H1 (cell line): ENCODE measurements around the gene CCT6A. TPM values are rescaled to one million over a fixed set of nuclear protein-coding genes. Genes with fewer than 3 reads are reported as not detected.

ENCODE experiments used
- CTCF ChIA-PET: fragments of 300-600 bp; sonication (Branson Sonifier 250); formaldehyde crosslinking; loops from one replicate; lab custom pipeline; 2021; ENCODE audit not compliant: partially characterized antibody; lab: Charles Lee
- POLR2A ChIA-PET: fragments of 300-600 bp; sonication (Branson Sonifier 250); formaldehyde crosslinking; loops from one replicate; lab custom pipeline; 2021; ENCODE audit warnings: inconsistent platforms; ENCODE audit not compliant: partially characterized antibody; lab: Charles Lee
- DNase-seq, 2 experiments: peaks; one replicate each; pipeline versions ENCODE4 v3.0.0 to v3.0.0-alpha.2; 2010 to 2022; ENCODE audit warnings: low spot score in 2 of 2, low read depth in 1 of 2, mixed read lengths in 1 of 2
- FAIRE-seq: peaks from 2 replicates; lab custom pipeline; 2011; peaks lifted over from hg19 to GRCh38; lab: Jason Lieb, UNC
- H2AFZ ChIP-seq: 2 replicates; pipeline ENCODE4 v1.8.1; 2012; ENCODE audit warnings: low read length, inconsistent platforms
- H2AK5ac ChIP-seq: 2 replicates; pipeline ENCODE4 v1.6.1; 2013; ENCODE audit warnings: low read depth, low read length
- H2BK120ac ChIP-seq: replicated peaks from 2 replicates; pipeline ENCODE3; 2013; ENCODE audit warnings: low read depth, low read length, inconsistent platforms
- H2BK12ac ChIP-seq: 2 replicates; pipeline ENCODE4 v1.6.1; 2013; ENCODE audit warnings: low read depth, low read length
- H2BK15ac ChIP-seq: 2 replicates; pipeline ENCODE4 v1.6.1; 2013; ENCODE audit warnings: low read length
- H2BK20ac ChIP-seq: 2 replicates; pipeline ENCODE4 v1.6.1; 2013; ENCODE audit warnings: low read length
- H2BK5ac ChIP-seq: 2 replicates; pipeline ENCODE4 v1.6.1; 2013; ENCODE audit warnings: low read depth, low read length
- H3K14ac ChIP-seq: 2 replicates; pipeline ENCODE4 v1.6.1; 2013; ENCODE audit warnings: inconsistent platforms; ENCODE audit not compliant: insufficient read length
- H3K18ac ChIP-seq: 2 replicates; pipeline ENCODE4 v1.6.1; 2013; ENCODE audit warnings: low read length; ENCODE audit errors: extremely low read depth
- H3K23ac ChIP-seq: 2 replicates; pipeline ENCODE4 v1.6.1; 2013; ENCODE audit warnings: inconsistent platforms; ENCODE audit not compliant: insufficient read length
- H3K23me2 ChIP-seq: 2 replicates; pipeline ENCODE4 v1.6.1; 2013; ENCODE audit warnings: low read depth, low read length
- H3K27ac ChIP-seq: 2 replicates; pipeline ENCODE4 v1.6.1; 2011; ENCODE audit warnings: low read depth, low read length, inconsistent platforms
- H3K27me3 ChIP-seq, 4 experiments: replicated peaks in 1 of 4; 1 replicate in 1 of 4; 2 replicates in 3 of 4; pipeline versions ENCODE4 v1.6.1 to v1.8.1; 2011 to 2013; ENCODE audit warnings: low read length in 3 of 4, mild to moderate bottlenecking in 3 of 4, inconsistent platforms in 2 of 4, mixed read lengths in 2 of 4, moderate library complexity in 1 of 4; ENCODE audit not compliant: control insufficient read depth in 3 of 4, insufficient read depth in 3 of 4; ENCODE audit errors: extremely low read depth in 1 of 4
- H3K36me3 ChIP-seq, 4 experiments: 2 replicates each; pipeline versions ENCODE4 v1.6.1 to v1.8.1; 2011 to 2013; ENCODE audit warnings: mild to moderate bottlenecking in 4 of 4, low read length in 3 of 4, moderate library complexity in 2 of 4, control low read depth in 1 of 4, inconsistent platforms in 1 of 4; ENCODE audit not compliant: insufficient read depth in 4 of 4, control insufficient read depth in 2 of 4
- H3K4ac ChIP-seq: replicated peaks from 2 replicates; pipeline ENCODE3; 2013; ENCODE audit warnings: low read length, low read depth, mixed read lengths, inconsistent platforms; ENCODE audit not compliant: insufficient read length
- H3K4me1 ChIP-seq, 4 experiments: replicated peaks in 1 of 4; 1 replicate in 1 of 4; 2 replicates in 3 of 4; pipeline versions ENCODE4 v1.6.1 to v1.8.1; 2011 to 2013; ENCODE audit warnings: low read length in 3 of 4, inconsistent platforms in 2 of 4, mixed read lengths in 1 of 4; ENCODE audit not compliant: insufficient read depth in 4 of 4, control insufficient read depth in 3 of 4
- H3K4me2 ChIP-seq, 2 experiments: 2 replicates each; pipeline versions ENCODE4 v1.6.1 to v1.8.1; 2011 to 2013; ENCODE audit warnings: low read depth in 2 of 2, low read length in 2 of 2, control low read depth in 1 of 2, inconsistent platforms in 1 of 2, mild to moderate bottlenecking in 1 of 2; ENCODE audit not compliant: insufficient read depth in 1 of 2
- H3K4me3 ChIP-seq, 4 experiments: fragments of 200-600, 300-600 bp in 1 of 4; sonication (generic), shearing (Covaris generic), sonication (Bioruptor Twin) in 1 of 4; 2 replicates each; pipeline versions ENCODE4 v1.5.1 to v1.8.1; 2011 to 2016; ENCODE audit warnings: low read length in 4 of 4, low read depth in 3 of 4, control low read depth in 2 of 4, inconsistent platforms in 2 of 4, mild to moderate bottlenecking in 2 of 4, mixed read lengths in 1 of 4, moderate library complexity in 1 of 4; ENCODE audit not compliant: insufficient read depth in 2 of 4; ENCODE audit errors: extremely low read depth in 1 of 4
- H3K56ac ChIP-seq: replicated peaks from 2 replicates; pipeline ENCODE3; 2013; ENCODE audit warnings: low read depth, mild to moderate bottlenecking, mixed read lengths, low read length, inconsistent platforms; ENCODE audit not compliant: insufficient read length
- H3K79me1 ChIP-seq: 2 replicates; pipeline ENCODE4 v1.6.1; 2013; ENCODE audit warnings: low read depth, low read length, control low read depth
- H3K79me2 ChIP-seq, 2 experiments: 2 replicates each; pipeline versions ENCODE4 v1.6.1 to v1.8.1; 2012 to 2013; ENCODE audit warnings: low read length in 2 of 2, mild to moderate bottlenecking in 2 of 2, inconsistent platforms in 1 of 2; ENCODE audit not compliant: insufficient read depth in 2 of 2, control insufficient read depth in 1 of 2
- H3K9ac ChIP-seq, 4 experiments: replicated peaks in 1 of 4; 1 replicate in 1 of 4; 2 replicates in 3 of 4; pipeline versions ENCODE4 v1.6.1 to v1.8.1; 2011 to 2013; ENCODE audit warnings: low read depth in 3 of 4, low read length in 3 of 4, control low read depth in 2 of 4, mild to moderate bottlenecking in 2 of 4, moderate library complexity in 2 of 4, inconsistent platforms in 1 of 4; ENCODE audit errors: extremely low read depth in 1 of 4
- H3K9me3 ChIP-seq, 2 experiments: 2 replicates each; pipeline versions ENCODE4 v1.6.1 to v1.8.1; 2012 to 2013; ENCODE audit warnings: mild to moderate bottlenecking in 2 of 2, moderate library complexity in 2 of 2, control low read depth in 1 of 2, inconsistent platforms in 1 of 2, low read depth in 1 of 2, low read length in 1 of 2, mixed read lengths in 1 of 2; ENCODE audit not compliant: insufficient read depth in 2 of 2
- H4K20me1 ChIP-seq, 2 experiments: replicated peaks in 1 of 2; 2 replicates each; pipeline versions ENCODE3 to v1.8.1; 2011 to 2013; ENCODE audit warnings: inconsistent platforms in 2 of 2, low read length in 2 of 2, mild to moderate bottlenecking in 1 of 2; ENCODE audit not compliant: insufficient read depth in 2 of 2, control insufficient read depth in 1 of 2
- H4K5ac ChIP-seq: 2 replicates; pipeline ENCODE4 v1.6.1; 2013; ENCODE audit warnings: low read length, low read depth, mixed read lengths, inconsistent platforms; ENCODE audit not compliant: insufficient read length
- H4K8ac ChIP-seq: 2 replicates; pipeline ENCODE4 v1.8.0; 2013; ENCODE audit warnings: mild to moderate bottlenecking, moderate library complexity, low read length, inconsistent platforms; ENCODE audit not compliant: insufficient read depth; ENCODE audit errors: extremely low read depth
- H4K91ac ChIP-seq: replicated peaks from 2 replicates; pipeline ENCODE3; 2013; ENCODE audit warnings: low read length, mixed read lengths, inconsistent platforms; ENCODE audit not compliant: insufficient read length
- ATF2 ChIP-seq: IDR thresholded peaks from 2 replicates; pipeline ENCODE4 v1.6.1; 2012; ENCODE audit warnings: low read length, inconsistent platforms
- FOSL1 ChIP-seq: IDR thresholded peaks from 2 replicates; pipeline ENCODE4 v1.6.1; 2011; ENCODE audit warnings: mild to moderate bottlenecking, low read depth, low read length, moderate library complexity; ENCODE audit not compliant: insufficient read depth
- HDAC6 ChIP-seq: IDR thresholded peaks from one replicate; pipeline ENCODE4 v1.7.1; 2012; ENCODE audit warnings: low read depth, mild to moderate bottlenecking, inconsistent platforms, low read length, moderate library complexity
- KDM1A ChIP-seq: fragments of 200-600, 300-600 bp; sonication (generic); IDR thresholded peaks from 2 replicates; pipeline ENCODE4 v1.7.1; 2016; ENCODE audit warnings: mild to moderate bottlenecking, low read length, borderline replicate concordance
- NANOG ChIP-seq: IDR thresholded peaks from 2 replicates; pipeline ENCODE4 v1.6.1; 2011; ENCODE audit warnings: low read length, low read depth, mild to moderate bottlenecking, inconsistent platforms; ENCODE audit not compliant: insufficient read depth, poor library complexity, severe bottlenecking
- POLR2AphosphoS5 ChIP-seq: IDR thresholded peaks from 2 replicates; pipeline ENCODE4 v1.6.1; 2011; ENCODE audit warnings: low read depth, low read length
- RFX5 ChIP-seq: IDR thresholded peaks from 2 replicates; pipeline ENCODE4 v1.6.1; 2011; ENCODE audit warnings: low read depth, low read length, improper control_type of control experiment, borderline replicate concordance
- SIN3A ChIP-seq, 2 experiments: IDR thresholded peaks in 1 of 2; conservative IDR thresholded peaks in 1 of 2; 2 replicates each; pipeline ENCODE4 v1.6.1; 2011 to 2012; ENCODE audit warnings: low read length in 2 of 2, improper control_type of control experiment in 1 of 2, low read depth in 1 of 2, mild to moderate bottlenecking in 1 of 2
- SP1 ChIP-seq: IDR thresholded peaks from 2 replicates; pipeline ENCODE4 v1.6.1; 2011; ENCODE audit warnings: low read depth, low read length
- TBP ChIP-seq: IDR thresholded peaks from 2 replicates; pipeline ENCODE4 v1.6.1; 2011; ENCODE audit warnings: low read depth, low read length, improper control_type of control experiment
- TCF12 ChIP-seq: IDR thresholded peaks from 2 replicates; pipeline ENCODE4 v1.6.1; 2011; ENCODE audit warnings: low read depth, mild to moderate bottlenecking, low read length
- TEAD4 ChIP-seq: IDR thresholded peaks from 2 replicates; pipeline ENCODE4 v1.6.1; 2012; ENCODE audit warnings: low read depth, low read length, inconsistent platforms, mixed read lengths
- YY1 ChIP-seq: IDR thresholded peaks from 2 replicates; pipeline ENCODE4 v1.6.1; 2011; ENCODE audit warnings: low read depth, mild to moderate bottlenecking, low read length
- WGBS, 2 experiments: shearing (Covaris generic) in 1 of 2; methylation state at CpG; one replicate each; pipeline versions ENCODE4 v1.1.6 to v1.1.7; 2013 to 2015; ENCODE audit warnings: low lambda C conversion rate in 2 of 2, mixed read lengths in 2 of 2, inconsistent platforms in 1 of 2, low coverage in 1 of 2, missing lambda C conversion rate in 1 of 2; ENCODE audit not compliant: insufficient replicate concordance in 2 of 2, insufficient coverage in 1 of 2, insufficient read length in 1 of 2; ENCODE audit errors: extremely low coverage in 1 of 2, missing lambda C conversion rate in 1 of 2; 5-methylcytosine and 5-hydroxymethylcytosine counted together
- polyA plus RNA-seq, 7 experiments: library from polyadenylated mRNA; depleted of rRNA in 3 of 7; stranded (reverse) in 5 of 7; unstranded in 2 of 7; fragments of >200 nt in 5 of 7; fragments of 200-250 nt in 2 of 7; gene quantifications; 1 replicate in 5 of 7; 2 replicates in 1 of 7; 4 replicates in 1 of 7; pipeline versions ENCODE4 v1.2.1 to v1.2.3, GENCODE V29; 2011 to 2013; ENCODE audit warnings: missing spikeins in 2 of 7, mixed read lengths in 2 of 7
- total RNA-seq: library from RNA; stranded (reverse); fragmentation: NEBNext Ultra II Directional; extraction: Animal tissue kit (Norgen Biotek cat#: 25700); gene quantifications from 2 replicates; pipeline ENCODE4 v1.2.1, GENCODE V29; 2021

CCT6A gene
- total and polyA plus RNA-seq, 2 of the 8 experiments (the other 6 are each of a cell fraction or from before 2014, with no cell fraction given): 201 to 272 TPM

DNA sequence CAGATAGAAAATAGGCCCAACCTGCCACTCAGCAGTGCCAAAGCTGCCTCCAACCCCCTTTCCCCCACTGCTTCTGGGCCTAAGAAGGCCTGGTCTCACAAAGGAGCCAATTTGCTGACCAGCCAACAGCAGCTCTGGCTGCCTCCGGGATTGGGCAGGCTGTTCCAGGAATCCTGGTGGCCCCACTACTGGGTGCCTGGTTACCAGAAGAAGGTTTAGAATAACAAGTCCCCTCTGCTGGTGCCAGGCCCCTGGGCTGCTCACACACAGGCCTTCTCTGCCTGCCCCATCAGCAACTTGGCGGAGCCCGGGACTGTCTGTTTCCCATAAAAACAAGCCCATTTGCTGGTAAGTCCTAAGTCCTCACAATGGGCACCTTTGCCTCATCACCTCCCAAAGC is 40.0 kb downstream of the CCT6A start:
- H3K9ac ChIP-seq: no peak overlapping the region
- DNase-seq: no peak
- no peak overlapping the region for H2BK15ac ChIP-seq
- H3K79me1 ChIP-seq: no peaks in the 10 kb centered on the region
- H3K27ac ChIP-seq: no peak overlapping the region
- H3K4ac ChIP-seq: no peak overlapping the region
- no peak overlapping the region for H4K8ac ChIP-seq
- no peak overlapping the region for H2BK120ac ChIP-seq
- H4K20me1 ChIP-seq: no peaks in the 10 kb centered on the region
- no peak overlapping the region for H3K4me3 ChIP-seq
- no peak overlapping the region for H2AK5ac ChIP-seq
- no peak overlapping the region for H3K56ac ChIP-seq
- H3K79me2 ChIP-seq: no peaks in the 10 kb centered on the region
- H4K5ac ChIP-seq: no peak overlapping the region
- H3K9me3 ChIP-seq: peaks cover 0 to 3% of the 10 kb centered on the region in 2 experiments; a peak in 2 of 4 replicates
- 84% methylated on average over 3 of the region's 3 CpGs; no CpG with 5 or more reads in 1 of the 2 experiments for WGBS, 2 experiments
- FAIRE-seq: no peak
- ChIA-PET POLR2A (interaction anchor here (1.5 to 3.3 kb wide), 3 partner anchors 9 to 57 kb away, joined by 6 to 18 read pairs (median 7); no protein-coding TSS in a partner anchor), CTCF (interaction anchor here (1.0 to 3.8 kb wide), 2 partner anchors 12 to 119 kb away, joined by 3 to 23 read pairs; no protein-coding TSS in a partner anchor)
- H3K18ac ChIP-seq: no peak overlapping the region
- H3K23me2 ChIP-seq: no peaks in the 10 kb centered on the region
- H3K23ac ChIP-seq: no peak overlapping the region
- H3K4me1 ChIP-seq: no peaks in the 10 kb centered on the region; a peak in 2 of 7 replicates
- no peak overlapping the region for H2AFZ ChIP-seq
- H2BK20ac ChIP-seq: no peak overlapping the region
- H2BK12ac ChIP-seq: no peak overlapping the region
- H2BK5ac ChIP-seq: no peak overlapping the region
- no peak overlapping the region for H3K4me2 ChIP-seq
- no peaks in the 10 kb centered on the region for H3K27me3 ChIP-seq
- no peak overlapping the region for H4K91ac ChIP-seq
- no peaks in the 10 kb centered on the region for H3K36me3 ChIP-seq
- H3K14ac ChIP-seq: no peak overlapping the region
- TF ChIP-seq TBP: no peak
- TF ChIP-seq ATF2: no peak
- no peak for TF ChIP-seq TCF12
- TF ChIP-seq NANOG: no peak
- no peak for TF ChIP-seq RFX5
- TF ChIP-seq SIN3A (conservative IDR thresholded peaks at IDR 0.05 in 1 of 2, IDR thresholded peaks at IDR 0.05 in 1 of 2; ENCODE audit: low read depth in 1 of 2, low read length in 2 of 2): no peak
- no peak for TF ChIP-seq POLR2AphosphoS5
- no peak for TF ChIP-seq YY1
- TF ChIP-seq FOSL1: no peak
- no peak for TF ChIP-seq HDAC6
- TF ChIP-seq SP1: no peak
- no peak for TF ChIP-seq KDM1A
- TF ChIP-seq TEAD4: no peak
